ENCODE measurements around the gene HES3.
"Not testable (repeated sequence)": the region's sequence is repeated elsewhere in the genome, so short reads cannot be mapped to it uniquely, and the experiment has no call there.

HES3 gene

GRCh38 chr1:6219641-6220040, 24.3 kb upstream of the HES3 start:
- not testable (repeated sequence) for DNase-seq

- DNase-seq = no peak
Measured at GRCh38 chr1:6220236-6220635, 23.7 kb upstream of the HES3 start.

- DNase-seq = no peak
Measured at GRCh38 chr1:6221210-6221784, 22.7 kb upstream of the HES3 start.

- DNase-seq = no peak
Measured at GRCh38 chr1:6222636-6223035, 21.3 kb upstream of the HES3 start.

- no peak for DNase-seq
Measured at GRCh38 chr1:6223617-6224016, 20.4 kb upstream of the HES3 start.

- no peak for DNase-seq
Measured at GRCh38 chr1:6224718-6225117, 19.3 kb upstream of the HES3 start.

GRCh38 chr1:6225651-6226050, 18.3 kb upstream of the HES3 start:
- DNase-seq = no peak

GRCh38 chr1:6233376-6233775, 10.6 kb upstream of the HES3 start:
- DNase-seq = no peak

DNA sequence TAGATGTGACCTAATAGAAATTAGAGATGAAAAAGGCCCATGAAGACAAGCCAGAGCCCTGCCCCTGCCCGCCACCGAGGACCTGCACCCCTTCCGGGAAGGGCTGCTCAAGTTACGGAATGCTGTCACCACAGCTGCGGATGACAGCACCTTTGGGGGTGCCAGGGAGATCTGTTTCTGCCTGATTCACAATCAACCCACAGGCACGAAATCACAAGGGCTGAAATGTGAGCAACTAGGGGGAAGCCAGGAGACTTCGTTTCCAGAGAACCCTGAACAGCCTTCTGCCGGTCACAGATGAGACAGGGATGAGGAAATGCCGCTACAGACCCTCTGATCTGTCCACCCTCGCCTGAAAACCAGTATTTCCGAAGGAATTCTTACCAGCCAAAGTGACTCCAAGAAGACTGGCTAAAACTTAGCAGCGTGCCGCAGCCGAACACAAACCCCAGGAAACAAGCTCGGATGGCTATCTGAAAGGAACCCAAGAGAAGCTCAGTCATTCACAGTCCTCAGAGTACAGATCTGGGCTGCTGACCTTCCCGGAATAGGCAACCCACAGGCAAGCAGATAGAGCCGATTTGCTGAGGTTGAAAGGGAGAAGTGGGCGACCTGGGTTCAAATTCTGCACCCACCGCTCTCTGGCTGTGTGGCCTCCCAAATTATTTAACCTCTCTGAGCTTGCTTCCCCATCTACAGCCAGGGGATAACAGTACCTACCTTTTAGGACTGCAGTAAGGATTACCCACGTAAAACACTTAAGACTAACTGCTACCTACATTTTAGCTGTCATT, 9.3 kb upstream of the HES3 start:
- no peak for DNase-seq

DNA sequence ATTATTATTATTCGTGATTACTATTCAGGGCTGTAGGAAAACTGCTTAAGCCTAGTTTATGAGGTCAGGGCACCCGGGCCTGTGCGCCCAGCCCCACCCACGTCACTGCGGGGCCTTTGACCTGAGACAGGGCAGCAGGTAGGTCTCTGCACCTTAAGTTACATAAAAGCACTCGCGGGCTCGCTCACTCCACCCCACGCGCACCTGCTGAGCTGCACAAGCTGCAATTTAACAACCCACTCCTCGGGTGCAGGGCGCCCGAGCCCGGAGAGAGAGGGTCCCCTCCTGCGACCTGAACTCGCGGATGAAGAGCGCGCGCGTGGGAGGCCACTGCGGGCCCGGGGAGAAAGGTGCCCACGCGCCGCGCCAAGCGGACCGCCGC, 8.7 kb upstream of the HES3 start:
- no peak for DNase-seq

GRCh38 chr1:6237093-6237492, 6.9 kb upstream of the HES3 start:
- DNase-seq = no peak

DNA sequence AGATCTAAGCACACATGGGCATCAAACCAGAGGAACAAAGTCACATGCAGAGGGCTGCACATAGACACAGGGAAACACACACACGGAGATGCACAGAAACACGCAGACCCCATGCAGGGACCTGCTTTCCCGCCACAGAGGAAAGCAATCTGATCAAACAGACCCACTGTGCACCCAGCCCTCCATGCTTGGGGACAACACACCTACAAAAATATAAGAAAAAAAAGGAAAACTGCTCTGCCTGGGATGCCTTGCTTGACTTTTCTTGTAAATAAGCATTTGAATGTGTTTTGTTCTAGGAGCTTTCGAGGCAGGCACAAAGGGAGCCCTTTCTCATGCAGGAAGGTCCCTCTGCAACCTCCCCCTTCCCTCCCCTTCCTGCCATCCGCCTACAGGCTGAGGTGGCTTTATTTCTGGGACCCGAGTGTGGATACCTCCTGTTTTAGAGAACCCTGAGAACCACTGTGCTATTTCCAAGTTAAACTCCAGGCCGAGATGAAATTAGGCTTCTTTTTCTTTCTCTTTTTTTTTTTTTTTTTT, 4.7 kb upstream of the HES3 start:
- DNase-seq = no peak

DNA sequence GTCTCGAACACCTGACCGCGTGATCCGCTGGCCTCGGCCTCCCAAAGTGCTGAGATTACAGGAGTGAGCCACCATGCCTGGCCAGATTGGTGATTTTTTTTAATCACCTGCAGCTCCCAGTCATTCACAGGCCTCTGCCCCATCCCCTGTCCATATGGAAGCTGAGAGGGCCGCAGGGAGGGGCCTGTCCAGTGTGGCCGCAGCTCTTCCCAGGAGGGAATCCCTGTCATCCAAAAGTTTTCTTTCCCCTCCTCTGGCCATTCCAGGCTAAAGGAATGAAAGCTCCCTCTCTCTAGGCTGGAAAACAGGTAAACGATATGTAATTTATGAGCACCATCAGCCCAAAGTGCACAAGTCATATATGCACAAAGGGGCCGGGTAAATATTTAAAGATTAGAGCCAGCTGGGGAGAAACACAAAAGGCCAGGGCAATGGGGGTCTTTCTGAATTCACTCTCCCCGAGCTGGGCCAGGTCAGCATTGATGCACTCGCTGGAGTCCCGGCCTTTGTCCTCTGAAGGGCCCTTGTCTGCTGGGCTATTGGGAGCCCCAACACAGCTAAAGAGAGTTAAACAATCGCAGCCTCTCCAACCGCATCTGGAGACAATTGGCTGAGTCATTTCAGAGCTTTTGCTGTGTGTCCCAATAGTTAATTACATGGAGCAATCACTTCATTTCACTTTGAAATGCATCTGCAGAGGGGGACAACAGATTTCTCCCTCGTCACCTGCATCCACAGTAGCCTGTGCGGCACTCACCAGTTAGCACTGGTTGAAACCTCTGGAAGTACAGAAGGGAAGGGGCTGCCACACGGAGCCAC, 3.8 kb upstream of the HES3 start:
- DNase-seq = peak; percentile 64

- no peak for DNase-seq
Measured at GRCh38 chr1:6241107-6241886, 2.7 kb upstream of the HES3 start.

GRCh38 chr1:6241887-6242740, 1.9 kb upstream of the HES3 start:
- peak; percentile 23 for DNase-seq

- DNase-seq = no peak
Measured at GRCh38 chr1:6243053-6243834, 735 bp upstream of the HES3 start.

GRCh38 chr1:6244401-6245049, 546 bp downstream of the HES3 start:
- no peak for DNase-seq

DNA sequence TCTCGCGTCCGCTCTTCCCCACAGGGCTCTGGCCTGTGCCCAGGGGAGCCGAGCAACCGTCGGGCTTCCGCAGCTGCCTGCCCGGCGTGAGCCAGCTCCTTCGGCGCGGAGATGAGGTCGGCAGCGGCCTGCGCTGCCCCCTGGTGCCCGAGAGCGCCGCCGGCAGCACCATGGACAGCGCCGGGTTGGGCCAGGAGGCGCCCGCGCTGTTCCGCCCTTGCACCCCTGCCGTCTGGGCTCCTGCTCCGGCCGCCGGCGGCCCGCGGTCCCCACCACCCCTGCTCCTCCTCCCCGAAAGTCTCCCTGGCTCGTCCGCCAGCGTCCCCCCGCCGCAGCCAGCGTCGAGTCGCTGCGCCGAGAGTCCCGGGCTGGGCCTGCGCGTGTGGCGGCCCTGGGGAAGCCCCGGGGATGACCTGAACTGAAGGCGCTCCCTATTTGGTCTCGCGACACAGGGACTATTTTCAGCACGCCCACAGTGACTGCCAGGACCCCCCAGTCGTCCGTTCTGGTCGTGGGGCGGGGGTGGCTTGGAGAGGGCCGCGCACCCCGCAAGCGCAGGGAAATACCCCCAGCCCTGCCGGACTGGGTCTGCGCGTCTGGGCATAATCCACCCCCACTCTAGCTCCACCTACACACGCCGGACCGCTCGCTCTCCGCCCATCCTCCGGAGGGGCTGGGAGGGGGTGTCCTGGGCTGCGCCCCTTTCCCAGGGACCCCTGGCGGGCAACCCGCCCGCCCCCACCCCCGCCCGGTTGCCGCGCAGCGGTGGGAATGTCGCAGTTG, 1.3 kb downstream of the HES3 start:
- peak; percentile 87 for DNase-seq

GRCh38 chr1:6245869-6246496, 2.0 kb downstream of the HES3 start:
- peak; percentile 93 for DNase-seq
